ENCODE data around the gene PGBD2.
"Not testable (repeated sequence)": the region's sequence is repeated elsewhere in the genome, so short reads cannot be mapped to it uniquely, and the experiment has no call there.

PGBD2 gene

DNA sequence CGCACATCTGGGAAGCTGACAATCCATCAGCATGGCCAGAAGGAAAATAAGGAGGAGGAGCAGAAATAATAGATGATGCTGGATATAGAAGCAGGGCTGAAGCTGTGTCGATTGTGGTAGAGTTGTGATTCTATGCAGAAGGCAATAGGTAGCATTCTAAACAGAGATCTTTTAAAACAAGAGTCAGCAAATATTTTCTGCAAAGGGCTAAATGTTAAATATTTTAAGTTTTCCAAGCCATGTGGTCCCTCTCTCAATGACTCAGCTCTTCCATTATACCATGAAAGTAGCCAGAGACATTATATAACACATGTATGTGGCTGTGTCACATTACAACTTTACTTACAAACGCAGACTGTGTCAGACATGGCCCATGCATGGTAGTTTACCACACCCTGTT, 21.2 kb downstream of the PGBD2 start:
- not testable (repeated sequence) for DNase-seq

DNA sequence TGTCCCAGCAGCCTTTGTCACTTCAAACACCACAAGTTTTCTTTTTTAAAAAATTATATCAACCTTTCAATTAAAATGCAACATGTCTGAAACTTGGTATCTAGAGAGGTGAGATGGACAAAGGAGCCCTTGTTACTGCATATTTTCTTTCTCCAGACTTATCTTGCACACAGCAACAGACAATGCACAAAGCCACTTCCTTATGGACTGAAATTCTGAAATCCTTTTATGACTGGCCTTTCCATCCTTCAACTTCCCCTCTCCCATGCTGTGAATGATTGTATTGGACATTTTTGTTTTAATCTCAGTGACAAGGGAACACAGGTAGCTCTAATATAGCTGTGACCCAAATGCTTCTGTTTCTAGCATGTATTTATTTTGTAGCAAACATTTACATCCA, 22.1 kb downstream of the PGBD2 start:
- DNase-seq, result not testable (repeated sequence)

DNA sequence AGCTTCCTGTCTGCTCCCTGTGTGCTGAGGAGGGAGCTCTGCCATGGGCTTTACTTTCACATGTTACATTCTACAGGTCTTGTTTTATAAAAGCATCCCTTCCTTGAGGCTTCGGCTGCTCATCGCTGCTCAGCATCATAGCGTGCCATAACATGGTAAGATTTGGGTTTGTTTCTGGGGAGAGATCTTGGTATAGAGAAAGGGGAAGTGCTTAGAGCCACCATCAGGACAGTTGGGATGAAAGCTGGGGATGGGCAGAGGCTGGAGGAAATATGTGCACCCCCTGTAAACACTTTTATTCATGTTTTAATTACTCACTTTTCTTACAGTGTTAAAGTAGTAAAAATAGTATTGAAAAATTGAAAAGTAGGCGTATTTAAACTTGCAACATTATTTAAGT, 24.0 kb downstream of the PGBD2 start:
- DNase-seq, result not testable (repeated sequence)

DNA sequence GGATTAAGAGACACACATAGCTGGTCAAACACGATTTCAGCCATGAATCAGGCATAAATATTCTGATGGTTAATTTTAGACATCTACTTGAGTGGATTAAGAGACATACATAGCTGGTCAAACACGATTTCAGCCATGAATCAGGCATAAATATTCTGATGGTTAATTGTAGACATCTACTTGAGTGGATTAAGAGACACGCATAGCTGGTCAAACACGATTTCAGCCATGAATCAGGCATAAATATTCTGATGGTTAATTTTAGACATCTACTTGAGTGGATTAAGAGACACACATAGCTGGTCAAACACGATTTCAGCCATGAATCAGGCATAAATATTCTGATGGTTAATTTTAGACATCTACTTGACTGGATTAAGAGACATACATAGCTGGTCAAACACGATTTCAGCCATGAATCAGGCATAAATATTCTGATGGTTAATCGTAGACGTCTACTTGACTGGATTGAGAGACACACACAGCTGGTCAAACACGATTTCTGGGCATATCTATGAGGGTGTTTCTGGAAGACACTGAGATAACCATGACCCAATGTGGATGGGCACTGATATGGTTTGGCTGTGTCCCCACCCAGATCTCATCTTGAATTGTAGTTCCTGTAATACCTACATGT, 32.3 kb downstream of the PGBD2 start:
- not testable (repeated sequence) for DNase-seq

DNA sequence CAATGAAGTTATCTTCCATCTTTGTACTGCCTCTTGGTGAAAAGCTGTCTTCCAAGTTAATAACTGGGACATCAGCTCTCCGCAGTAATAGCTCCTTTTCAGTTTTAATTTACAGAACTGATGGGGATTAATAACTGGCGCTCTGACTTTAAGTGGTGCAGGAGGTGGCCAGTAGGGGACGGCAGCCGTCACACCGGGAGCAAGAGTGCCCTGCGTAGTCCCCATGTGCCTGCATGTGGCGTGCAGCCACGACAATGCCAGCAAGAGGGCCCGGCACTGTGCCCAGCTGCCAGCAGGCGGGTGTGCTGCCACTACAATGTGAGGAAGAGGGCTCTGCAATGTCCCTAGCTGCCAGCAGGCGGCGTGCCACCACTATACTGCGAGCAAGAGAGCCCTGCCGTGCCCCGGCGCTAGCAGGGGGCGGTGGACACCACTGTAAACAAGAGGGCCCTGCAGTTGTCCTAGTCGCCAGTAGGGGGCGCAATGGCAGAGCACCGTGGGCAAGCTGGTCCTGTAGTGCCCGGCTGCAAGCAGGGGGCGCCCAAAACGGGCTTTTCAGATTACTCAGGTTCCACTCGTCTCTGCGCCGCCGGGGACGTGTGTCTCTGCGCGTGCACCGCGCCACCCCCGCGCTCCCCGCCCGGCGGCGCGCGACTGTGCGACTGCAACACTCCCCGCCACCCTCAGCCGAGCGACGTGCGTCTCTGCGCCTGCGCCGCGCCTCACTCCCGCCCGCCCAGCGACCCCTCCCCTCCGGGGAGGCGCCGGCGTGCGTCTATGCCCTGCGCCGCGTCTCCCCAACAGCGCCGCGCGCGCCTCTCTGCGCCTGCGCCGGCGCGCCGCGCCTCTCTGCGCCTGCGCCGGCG, 38.3 kb downstream of the PGBD2 start:
- DNase-seq, result not testable (repeated sequence)

DNA sequence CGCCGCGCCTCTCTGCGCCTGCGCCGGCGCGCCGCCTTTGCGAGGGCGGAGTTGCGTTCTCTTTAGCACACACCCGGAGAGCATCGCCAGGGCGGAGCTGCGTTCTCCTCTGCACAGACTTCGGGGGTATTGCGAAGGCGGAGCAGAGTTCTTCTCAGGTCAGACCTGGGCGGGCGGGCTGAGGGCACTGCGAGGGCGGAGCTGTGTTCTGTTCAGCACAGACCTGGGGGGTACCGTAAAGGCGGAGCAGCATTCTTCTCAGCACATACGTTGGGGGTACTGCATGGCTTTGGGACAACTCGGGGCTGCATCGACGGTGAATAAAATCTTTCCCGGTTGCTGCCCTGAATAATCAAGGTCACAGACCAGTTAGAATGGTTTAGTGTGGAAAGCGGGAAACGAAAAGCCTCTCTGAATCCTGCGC, 39.0 kb downstream of the PGBD2 start:
- DNase-seq, result not testable (repeated sequence)

DNA sequence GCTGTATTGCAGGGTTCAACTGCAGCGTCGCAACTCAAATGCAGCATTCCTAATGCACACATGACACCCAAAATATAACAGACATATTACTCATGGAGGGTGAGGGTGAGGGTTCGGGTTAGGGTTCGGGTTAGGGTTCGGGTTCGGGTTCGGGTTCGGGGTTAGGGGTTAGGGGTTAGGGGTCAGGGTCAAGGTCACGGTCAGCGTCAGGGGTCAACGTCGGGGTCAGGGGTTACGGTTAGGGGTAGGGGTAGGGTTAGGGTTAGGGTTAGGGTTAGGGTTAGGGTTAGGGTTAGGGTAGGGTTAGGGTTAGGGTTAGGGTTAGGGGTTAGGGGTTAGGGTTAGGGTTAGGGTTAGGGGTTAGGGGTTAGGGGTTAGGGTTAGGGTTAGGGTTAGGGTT, 39.4 kb downstream of the PGBD2 start:
- DNase-seq, result peak; percentile 55

DNA sequence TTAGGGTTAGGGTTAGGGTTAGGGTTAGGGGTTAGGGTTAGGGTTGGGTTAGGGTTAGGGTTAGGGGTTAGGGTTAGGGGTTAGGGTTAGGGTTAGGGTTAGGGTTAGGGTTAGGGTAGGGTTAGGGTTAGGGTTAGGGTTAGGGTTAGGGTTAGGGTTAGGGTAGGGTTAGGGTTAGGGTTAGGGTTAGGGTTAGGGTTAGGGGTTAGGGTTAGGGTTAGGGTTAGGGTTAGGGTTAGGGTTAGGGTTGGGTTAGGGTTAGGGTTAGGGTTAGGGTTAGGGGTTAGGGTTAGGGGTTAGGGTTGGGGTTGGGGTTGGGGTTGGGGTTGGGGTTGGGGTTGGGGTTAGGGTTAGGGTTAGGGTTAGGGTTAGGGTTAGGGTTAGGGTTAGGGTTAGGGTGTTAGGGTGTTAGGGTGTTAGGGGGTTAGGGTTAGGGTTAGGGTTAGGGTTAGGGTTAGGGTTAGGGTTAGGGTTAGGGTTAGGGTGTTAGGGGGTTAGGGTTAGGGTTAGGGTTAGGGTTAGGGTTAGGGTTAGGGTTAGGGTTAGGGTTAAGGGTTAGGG, 39.9 kb downstream of the PGBD2 start:
- DNase-seq, result not testable (repeated sequence)

All from femur (tissue), 1 donor.